NOMO-1 treated with DMSO at 0.1 percent for 48 hours (cell line): ENCODE measurements around the gene LRRC14B.
"Not testable (repeated sequence)": the region's sequence is repeated elsewhere in the genome, so short reads cannot be mapped to it uniquely, and the experiment has no call there.

Experiments
- DNase-seq: peaks from one replicate; lab custom pipeline; 2025; ENCODE audit not compliant: unreplicated experiment; lab: John Stamatoyannopoulos, UW

Gene LRRC14B

GRCh38 chr5:233426-233825 is 42.1 kb downstream of the LRRC14B start:
- DNase-seq: not testable (repeated sequence)

GRCh38 chr5:234450-234849 is 43.2 kb downstream of the LRRC14B start:
- no peak for DNase-seq

- not testable (repeated sequence) for DNase-seq
These were observed 44.2 kb downstream of the LRRC14B start for GRCh38 chr5:235527-235926.

- not testable (repeated sequence) for DNase-seq
These were observed 46.6 kb downstream of the LRRC14B start for GRCh38 chr5:237931-238330.

- DNase-seq: not testable (repeated sequence)
These were observed 49.3 kb downstream of the LRRC14B start for GRCh38 chr5:240550-240949.

GRCh38 chr5:241045-241669 is 49.9 kb downstream of the LRRC14B start:
- not testable (repeated sequence) for DNase-seq

- DNase-seq: not testable (repeated sequence)
These were observed 52.5 kb downstream of the LRRC14B start for GRCh38 chr5:243683-244367.

- not testable (repeated sequence) for DNase-seq
These were observed 54.4 kb downstream of the LRRC14B start for GRCh38 chr5:245717-246116.
